ENCODE results near the gene AQP2. TPM values are rescaled to one million over a fixed set of nuclear protein-coding genes. Genes with fewer than 3 reads are reported as not detected.

Gene AQP2
- total RNA-seq, 1 donor from 2014 or later: not detected

DNA sequence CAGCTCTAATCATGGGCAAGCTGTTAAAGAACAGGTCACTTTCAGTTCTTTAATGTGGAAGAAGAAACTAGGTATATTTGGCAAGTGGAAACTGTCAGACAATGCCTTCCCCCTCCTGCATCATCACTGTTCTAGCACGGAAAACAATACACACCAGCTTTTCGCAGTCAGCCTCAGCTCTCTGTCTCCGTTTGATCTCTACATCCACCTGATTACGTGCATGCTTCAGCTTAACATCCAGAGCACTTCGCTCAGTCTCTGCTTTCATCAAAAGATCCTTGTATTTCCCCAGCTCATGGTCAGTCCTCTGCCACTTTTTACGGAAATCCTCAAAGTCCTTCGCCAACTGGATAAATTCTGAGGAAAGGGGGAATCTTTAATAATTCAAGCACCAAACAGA, 55.7 kb downstream of the AQP2 start:
- Histone ChIP-seq H4K20me1 (ENCODE audit: low read depth) (peaks cover 30% of the 10 kb centered on the region), H3K9ac (no peak overlapping the region), H3K36me3 (peaks cover 7% of the 10 kb centered on the region), H3K4me2 (no peak overlapping the region), H2AFZ (replicated peaks) (no peak overlapping the region), H3K27me3 (no peaks in the 10 kb centered on the region), H3K4me1 (no peaks in the 10 kb centered on the region), H3K79me2 (ENCODE audit: low read depth) (peaks cover 39% of the 10 kb centered on the region), H3K9me3 (ENCODE audit: low read depth) (no peaks in the 10 kb centered on the region), H3F3A (ENCODE audit: low read depth) (peaks cover 4% of the 10 kb centered on the region), H3K4me3 (no peak overlapping the region), H3K27ac (no peak overlapping the region)
- Mint-ChIP-seq H3K9me3 (no peaks in the 10 kb centered on the region), H3K36me3 (peaks cover 19% of the 10 kb centered on the region), H3K4me3 (no peak overlapping the region), H3K4me1 (peaks cover 5% of the 10 kb centered on the region), H3K27ac (peak overlapping the region; percentile 65), H3K27me3 (ENCODE audit: insufficient read depth, low read depth) (no peaks in the 10 kb centered on the region)
- no peak for DNase-seq (ENCODE audit: low spot score)
- TF ChIP-seq EZH2phosphoT487 (IDR thresholded peaks at IDR 0.05): no peak
- TF ChIP-seq, protein P1, sequence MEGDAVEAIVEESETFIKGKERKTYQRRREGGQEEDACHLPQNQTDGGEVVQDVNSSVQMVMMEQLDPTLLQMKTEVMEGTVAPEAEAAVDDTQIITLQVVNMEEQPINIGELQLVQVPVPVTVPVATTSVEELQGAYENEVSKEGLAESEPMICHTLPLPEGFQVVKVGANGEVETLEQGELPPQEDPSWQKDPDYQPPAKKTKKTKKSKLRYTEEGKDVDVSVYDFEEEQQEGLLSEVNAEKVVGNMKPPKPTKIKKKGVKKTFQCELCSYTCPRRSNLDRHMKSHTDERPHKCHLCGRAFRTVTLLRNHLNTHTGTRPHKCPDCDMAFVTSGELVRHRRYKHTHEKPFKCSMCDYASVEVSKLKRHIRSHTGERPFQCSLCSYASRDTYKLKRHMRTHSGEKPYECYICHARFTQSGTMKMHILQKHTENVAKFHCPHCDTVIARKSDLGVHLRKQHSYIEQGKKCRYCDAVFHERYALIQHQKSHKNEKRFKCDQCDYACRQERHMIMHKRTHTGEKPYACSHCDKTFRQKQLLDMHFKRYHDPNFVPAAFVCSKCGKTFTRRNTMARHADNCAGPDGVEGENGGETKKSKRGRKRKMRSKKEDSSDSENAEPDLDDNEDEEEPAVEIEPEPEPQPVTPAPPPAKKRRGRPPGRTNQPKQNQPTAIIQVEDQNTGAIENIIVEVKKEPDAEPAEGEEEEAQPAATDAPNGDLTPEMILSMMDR (IDR thresholded peaks at IDR 0.05): no peak
- no peak for TF ChIP-seq EZH2 (IDR thresholded peaks at IDR 0.05)

- Histone ChIP-seq H3K79me2 (ENCODE audit: low read depth) (peaks cover 45% of the 10 kb centered on the region), H3K4me1 (no peaks in the 10 kb centered on the region), H3K36me3 (peaks cover 7% of the 10 kb centered on the region), H3K4me3 (no peak overlapping the region), H4K20me1 (ENCODE audit: low read depth) (peaks cover 30% of the 10 kb centered on the region), H3K27ac (no peak overlapping the region), H3K9me3 (ENCODE audit: low read depth) (no peaks in the 10 kb centered on the region), H3F3A (ENCODE audit: low read depth) (peaks cover 4% of the 10 kb centered on the region), H3K9ac (no peak overlapping the region), H3K4me2 (no peak overlapping the region), H3K27me3 (no peaks in the 10 kb centered on the region), H2AFZ (replicated peaks) (no peak overlapping the region)
- Mint-ChIP-seq H3K9me3 (no peaks in the 10 kb centered on the region), H3K27me3 (ENCODE audit: insufficient read depth, low read depth) (no peaks in the 10 kb centered on the region), H3K36me3 (peaks cover 18% of the 10 kb centered on the region), H3K27ac (no peak overlapping the region), H3K4me3 (no peak overlapping the region), H3K4me1 (peaks cover 5% of the 10 kb centered on the region)
- no peak for DNase-seq (ENCODE audit: low spot score)
- TF ChIP-seq, protein P1 (IDR thresholded peaks at IDR 0.05): no peak
- no peak for TF ChIP-seq EZH2phosphoT487 (IDR thresholded peaks at IDR 0.05)
- TF ChIP-seq EZH2 (IDR thresholded peaks at IDR 0.05): no peak
Observed at GRCh38 chr12:50006754-50007442, 56.4 kb downstream of the AQP2 start.

Other genes starting within 250 kb of the AQP2 start
- gene FMNL3, start 243.3 kb upstream of the AQP2 start, total RNA-seq (ENCODE audit: low replicate concordance): 17.3 and 24.0 TPM in 2 replicates
- 256 and 318 TPM in 2 replicates for gene TMBIM6, start 209.2 kb upstream of the AQP2 start, total RNA-seq (ENCODE audit: low replicate concordance)
- gene NCKAP5L, start 122.3 kb upstream of the AQP2 start, total RNA-seq (ENCODE audit: low replicate concordance): 5.6 and 19.0 TPM in 2 replicates
- 3.8 and 5.3 TPM in 2 replicates for gene BCDIN3D, start 107.6 kb upstream of the AQP2 start, total RNA-seq (ENCODE audit: low replicate concordance)
- gene FAIM2, start 46.8 kb upstream of the AQP2 start, total RNA-seq (ENCODE audit: low replicate concordance): 0.39 and 1.2 TPM in 2 replicates
- gene AQP5, start 11.1 kb downstream of the AQP2 start, total RNA-seq (ENCODE audit: low replicate concordance): 0.09 TPM in 1 of 2 replicates, not detected in the other
- 0.12 TPM in 1 of 2 replicates, not detected in the other for gene AQP6, start 22.2 kb downstream of the AQP2 start, total RNA-seq (ENCODE audit: low replicate concordance)
- 121 and 149 TPM in 2 replicates for gene RACGAP1, start 74.8 kb downstream of the AQP2 start, total RNA-seq (ENCODE audit: low replicate concordance)
- 2.5 and 5.6 TPM in 2 replicates for gene ASIC1, start 106.9 kb downstream of the AQP2 start, total RNA-seq (ENCODE audit: low replicate concordance)
- 121 and 209 TPM in 2 replicates for gene SMARCD1, start 134.6 kb downstream of the AQP2 start, total RNA-seq (ENCODE audit: low replicate concordance)
- 1.4 TPM in 1 of 2 replicates, not detected in the other for gene GPD1, start 153.3 kb downstream of the AQP2 start, total RNA-seq (ENCODE audit: low replicate concordance)
- gene COX14, start 161.5 kb downstream of the AQP2 start, total RNA-seq (ENCODE audit: low replicate concordance): 15.3 and 22.7 TPM in 2 replicates
- gene CERS5, start 216.6 kb downstream of the AQP2 start, total RNA-seq (ENCODE audit: low replicate concordance): 44.2 and 48.0 TPM in 2 replicates